Nephron (organoid): ENCODE data around the gene GPC5.
"Not testable (repeated sequence)": the region's sequence is repeated elsewhere in the genome, so short reads cannot be mapped to it uniquely, and the experiment has no call there.

Experiments
- H3K27ac Mint-ChIP-seq, 3 experiments: 2 replicates each; pipeline ENCODE4 v1.8.0; 2020; ENCODE audit warnings: mixed read lengths in 3 of 3, mild to moderate bottlenecking in 2 of 3, moderate library complexity in 1 of 3
- H3K27me3 Mint-ChIP-seq: 2 replicates; pipeline ENCODE4 v1.8.0; 2021; ENCODE audit warnings: low read depth, mild to moderate bottlenecking, moderate library complexity, mixed read lengths
- H3K36me3 Mint-ChIP-seq: 2 replicates; pipeline ENCODE4 v1.8.0; 2020; ENCODE audit warnings: low read depth, mixed read lengths
- H3K4me1 Mint-ChIP-seq: 2 replicates; pipeline ENCODE4 v1.8.0; 2020; ENCODE audit warnings: mixed read lengths
- H3K4me3 Mint-ChIP-seq, 3 experiments: 2 replicates each; pipeline ENCODE4 v1.8.0; 2020; ENCODE audit warnings: mild to moderate bottlenecking in 3 of 3, mixed read lengths in 3 of 3, moderate library complexity in 2 of 3
- H3K9me3 Mint-ChIP-seq: 2 replicates; pipeline ENCODE4 v1.8.0; 2020; ENCODE audit warnings: mixed read lengths
- CTCF ChIP-seq, 3 experiments: fragments of 200-600 bp; sonication (generic); IDR thresholded peaks; one replicate each; pipeline ENCODE4 v1.5.0; 2021; ENCODE audit warnings: antibody characterized with exemption in 3 of 3; ENCODE audit not compliant: unreplicated experiment in 3 of 3

GPC5 gene

DNA sequence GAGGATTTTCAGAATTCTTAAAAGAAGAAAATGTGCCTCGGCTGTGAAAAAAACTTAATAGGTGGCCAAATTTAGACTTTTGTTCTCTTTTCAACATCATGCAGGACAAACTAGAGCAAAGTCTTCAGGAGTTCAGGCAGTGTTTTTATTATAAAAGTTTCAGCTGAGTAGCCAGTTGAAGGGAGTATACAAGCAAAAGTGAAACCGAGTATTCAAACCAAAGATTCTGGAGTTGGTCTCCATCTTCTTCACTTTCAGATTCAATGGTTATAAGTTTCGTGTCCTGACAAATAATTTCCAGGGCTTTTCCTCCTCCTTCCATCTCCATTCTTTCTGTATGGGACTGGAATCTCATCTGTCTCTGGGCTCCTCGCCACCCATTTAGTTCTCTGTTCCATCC, 379.7 kb downstream of the GPC5 start:
- Mint-ChIP-seq H3K27ac (no peak overlapping the region), H3K36me3 (no peaks in the 10 kb centered on the region), H3K27me3 (no peaks in the 10 kb centered on the region), H3K4me3 (no peak overlapping the region), H3K9me3 (no peaks in the 10 kb centered on the region), H3K4me1 (no peaks in the 10 kb centered on the region)
- TF ChIP-seq CTCF (IDR thresholded peaks at IDR 0.05; ENCODE audit: unreplicated experiment in 3 of 3) = no peak

- not testable (repeated sequence) for H3K27ac Mint-ChIP-seq, H3K9me3 Mint-ChIP-seq, H3K4me1 Mint-ChIP-seq, H3K27me3 Mint-ChIP-seq, H3K4me3 Mint-ChIP-seq, H3K36me3 Mint-ChIP-seq
- peak; percentile 50 to 68 (median 52) for TF ChIP-seq CTCF (IDR thresholded peaks at IDR 0.05; ENCODE audit: unreplicated experiment in 3 of 3)
Observed at GRCh38 chr13:91781982-91782691, 383.7 kb downstream of the GPC5 start.

- Mint-ChIP-seq H3K4me3 (no peak overlapping the region), H3K27me3 (no peaks in the 10 kb centered on the region), H3K36me3 (no peaks in the 10 kb centered on the region), H3K9me3 (no peaks in the 10 kb centered on the region), H3K27ac (no peak overlapping the region), H3K4me1 (no peaks in the 10 kb centered on the region)
- TF ChIP-seq CTCF (IDR thresholded peaks at IDR 0.05; ENCODE audit: unreplicated experiment in 3 of 3) = no peak
Observed at GRCh38 chr13:91785431-91786119, 387.2 kb downstream of the GPC5 start.

DNA sequence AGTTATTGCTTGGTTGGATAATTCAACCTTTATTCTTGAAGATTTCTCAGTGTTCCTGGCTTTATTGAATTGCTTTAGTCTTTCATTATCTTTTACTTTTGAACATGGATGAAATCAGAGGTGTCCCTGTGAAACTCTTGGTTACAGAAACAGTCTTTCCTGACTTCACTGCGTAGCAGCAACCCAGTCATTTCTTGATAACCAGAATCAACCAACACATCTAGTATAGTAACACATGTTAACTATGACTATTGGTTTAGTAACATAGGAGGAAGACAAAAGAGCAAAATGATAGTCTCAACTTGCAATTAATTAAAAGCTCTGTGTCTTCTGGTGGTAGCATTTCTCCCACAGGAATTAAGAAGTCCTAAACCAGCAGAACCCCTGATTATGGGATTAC, 393.6 kb downstream of the GPC5 start:
- Mint-ChIP-seq H3K9me3 (no peaks in the 10 kb centered on the region), H3K4me1 (peaks cover 6% of the 10 kb centered on the region), H3K36me3 (no peaks in the 10 kb centered on the region), H3K27me3 (no peaks in the 10 kb centered on the region), H3K4me3 (no peak overlapping the region), H3K27ac (no peak overlapping the region)
- no peak for TF ChIP-seq CTCF (IDR thresholded peaks at IDR 0.05; ENCODE audit: unreplicated experiment in 3 of 3)

DNA sequence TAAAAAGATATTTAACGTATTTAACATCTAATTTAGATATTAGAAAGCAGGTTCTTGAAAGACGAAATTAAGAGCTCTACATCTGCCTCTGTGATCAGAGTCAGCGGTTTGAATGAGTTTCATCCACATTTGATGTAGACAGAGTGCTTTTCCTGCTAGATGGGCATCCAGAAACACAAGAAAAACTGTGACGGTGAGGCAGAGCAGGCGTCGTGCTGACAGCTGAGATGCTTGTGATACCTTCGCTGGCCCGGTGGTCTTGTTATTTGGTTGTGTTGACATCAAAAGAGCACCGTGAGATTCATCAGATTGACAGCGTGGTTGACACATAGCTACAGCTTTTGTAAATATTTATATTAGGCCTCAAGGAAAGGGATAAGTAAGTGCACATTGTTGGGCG, 399.1 kb downstream of the GPC5 start:
- H3K36me3 Mint-ChIP-seq = no peaks in the 10 kb centered on the region
- no peak overlapping the region for H3K27ac Mint-ChIP-seq
- H3K4me3 Mint-ChIP-seq = no peak overlapping the region
- no peak for TF ChIP-seq CTCF (IDR thresholded peaks at IDR 0.05; ENCODE audit: unreplicated experiment in 3 of 3)
- H3K9me3 Mint-ChIP-seq = no peaks in the 10 kb centered on the region
- H3K4me1 Mint-ChIP-seq = peaks cover 22% of the 10 kb centered on the region
- no peaks in the 10 kb centered on the region for H3K27me3 Mint-ChIP-seq

DNA sequence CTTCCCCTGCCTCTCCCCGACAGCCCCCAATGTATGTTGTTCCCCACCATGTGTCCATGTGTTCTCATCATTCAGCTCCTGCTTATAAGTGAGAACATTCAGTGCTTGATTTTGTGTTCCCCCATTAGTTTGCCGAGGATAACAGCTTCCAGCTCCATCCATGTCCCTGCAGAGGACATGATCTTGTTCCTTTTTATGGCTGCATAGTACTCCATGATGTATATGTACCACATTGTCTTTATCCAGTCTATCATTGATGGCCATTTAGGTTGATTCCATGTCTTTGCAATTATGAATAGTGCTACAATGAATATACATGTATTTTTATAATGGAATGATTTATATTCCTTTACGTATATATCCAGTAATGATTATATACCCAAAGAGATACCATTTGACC, 399.9 kb downstream of the GPC5 start:
- not testable (repeated sequence) for H3K36me3 Mint-ChIP-seq, H3K9me3 Mint-ChIP-seq, H3K27me3 Mint-ChIP-seq, H3K4me3 Mint-ChIP-seq, H3K27ac Mint-ChIP-seq
- H3K4me1 Mint-ChIP-seq = peaks cover 22% of the 10 kb centered on the region

DNA sequence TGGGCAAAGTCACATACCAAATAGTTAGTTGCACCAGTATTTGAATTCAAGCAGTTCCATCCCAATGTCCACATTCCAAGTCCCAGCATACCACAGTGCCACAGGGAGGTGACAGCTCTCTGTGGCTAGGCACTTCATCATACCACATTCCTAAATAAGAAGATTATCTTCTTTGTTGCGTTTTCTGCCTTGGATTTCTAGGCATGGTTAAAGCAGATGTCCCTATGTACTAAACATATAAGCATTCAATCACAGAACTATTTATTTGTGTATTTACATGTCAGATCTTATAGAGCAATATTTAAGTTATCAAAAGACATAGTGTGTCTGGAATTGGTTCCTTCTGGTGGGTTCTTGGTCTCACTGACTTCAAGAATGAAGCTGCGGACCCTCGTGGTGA, 403.4 kb downstream of the GPC5 start:
- H3K9me3 Mint-ChIP-seq, H3K27me3 Mint-ChIP-seq, H3K4me3 Mint-ChIP-seq, H3K36me3 Mint-ChIP-seq: not testable (repeated sequence)
- Mint-ChIP-seq H3K27ac (peak overlapping the region; percentile 56 to 87 (median 67)), H3K4me1 (peaks cover 26% of the 10 kb centered on the region)
